Measurements from ENCODE around the gene GPR158.

Gene GPR158

DNA sequence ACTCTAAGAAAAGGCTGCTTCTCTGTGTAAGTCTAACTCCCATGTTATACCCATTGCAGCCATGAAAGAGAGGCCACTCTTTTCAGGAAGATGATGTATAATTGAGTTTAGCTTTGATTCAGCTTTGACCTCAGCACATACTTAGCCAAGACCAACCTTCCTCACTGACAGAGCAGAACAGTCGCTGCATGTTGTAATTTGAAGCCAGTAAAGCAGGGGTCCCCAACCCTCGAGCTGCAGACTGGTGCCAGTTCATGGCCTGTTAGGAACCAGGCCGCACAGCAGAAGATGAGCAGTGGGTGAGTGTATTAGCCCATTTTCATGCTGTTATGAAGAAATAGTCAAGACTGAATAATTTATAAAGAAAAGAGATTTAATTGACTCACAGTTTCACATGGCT, 223.9 kb downstream of the GPR158 start:
- DNase-seq (ENCODE audit: low read depth in 2 of 2) = no peak

DNA sequence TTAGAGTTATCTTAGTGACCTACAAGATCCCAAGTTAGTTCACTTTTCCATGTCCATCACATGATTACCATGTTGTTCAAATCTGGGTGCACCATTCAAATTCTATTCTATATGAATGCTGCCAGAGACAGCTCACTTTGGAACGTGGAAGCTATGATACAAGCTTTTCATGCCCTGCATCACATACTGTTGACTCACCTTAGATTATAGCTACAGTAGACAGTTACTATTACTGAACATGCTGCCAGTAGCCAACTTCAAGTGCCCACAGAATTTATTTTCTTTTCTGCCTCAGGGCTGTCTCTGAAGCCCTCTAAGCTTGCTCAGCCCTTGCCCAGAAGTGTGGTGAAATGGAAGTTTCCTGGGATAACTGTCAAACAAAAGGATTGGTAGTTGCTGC, 231.1 kb downstream of the GPR158 start:
- DNase-seq (ENCODE audit: low read depth in 2 of 2) = no peak

DNA sequence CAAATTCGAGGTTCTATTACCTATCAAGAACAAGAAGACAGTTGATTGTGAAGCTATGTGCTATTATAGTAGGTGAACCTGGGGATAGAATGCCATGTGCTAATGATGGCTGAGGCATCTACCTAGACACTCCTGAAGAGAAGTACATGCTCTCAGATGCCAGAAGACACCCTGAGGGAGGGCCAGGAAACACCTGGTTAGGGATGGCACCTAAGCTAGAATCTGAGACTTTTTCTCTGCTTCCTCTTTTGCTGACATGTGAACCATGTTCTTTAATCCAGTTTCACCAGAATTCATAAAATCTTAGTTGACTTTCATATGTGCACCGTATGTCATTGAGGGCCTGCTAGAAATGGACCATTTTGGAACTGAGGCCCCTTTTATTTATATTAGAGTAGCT, 242.8 kb downstream of the GPR158 start:
- DNase-seq (ENCODE audit: low read depth in 2 of 2) = no peak

DNA sequence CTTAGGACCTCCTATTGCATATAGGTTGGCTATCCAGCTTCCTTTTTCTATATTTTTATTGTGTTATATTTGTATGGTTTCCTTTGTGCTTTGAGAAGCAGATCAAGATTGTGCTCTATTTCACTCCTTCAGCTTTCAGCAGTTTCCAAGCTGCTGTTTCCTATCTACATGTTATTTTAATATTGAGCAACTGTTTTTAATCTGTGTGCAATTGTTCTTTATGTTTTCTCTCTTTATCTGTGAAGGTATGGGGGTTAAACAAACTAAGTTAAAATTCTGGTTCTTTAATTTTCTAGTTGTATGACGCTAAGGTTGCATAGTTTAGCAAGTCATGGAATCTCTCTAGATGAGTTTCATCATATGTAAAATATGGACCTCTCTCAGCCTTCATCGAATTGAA, 251.0 kb downstream of the GPR158 start:
- DNase-seq (ENCODE audit: low read depth in 2 of 2) = no peak

DNA sequence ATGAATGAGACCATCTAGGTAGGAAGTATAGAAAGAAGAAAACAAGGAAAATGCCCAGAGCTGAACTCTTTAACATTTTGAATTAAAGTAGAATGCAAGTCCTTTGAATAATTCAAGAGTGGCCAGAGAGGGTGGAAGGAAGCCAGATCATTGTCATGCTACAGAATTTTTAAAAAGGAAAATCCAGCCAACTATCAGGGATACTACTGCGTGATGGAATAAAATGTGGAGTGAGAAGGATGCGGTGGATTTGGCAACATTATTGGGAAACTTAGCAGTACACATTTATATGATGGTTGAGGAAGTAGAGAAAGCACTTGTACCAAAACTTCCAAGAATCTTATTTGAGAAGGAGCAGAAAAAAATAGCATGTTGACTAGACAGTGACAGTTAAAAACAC, 261.6 kb downstream of the GPR158 start:
- DNase-seq (ENCODE audit: low read depth in 2 of 2) = no peak

DNA sequence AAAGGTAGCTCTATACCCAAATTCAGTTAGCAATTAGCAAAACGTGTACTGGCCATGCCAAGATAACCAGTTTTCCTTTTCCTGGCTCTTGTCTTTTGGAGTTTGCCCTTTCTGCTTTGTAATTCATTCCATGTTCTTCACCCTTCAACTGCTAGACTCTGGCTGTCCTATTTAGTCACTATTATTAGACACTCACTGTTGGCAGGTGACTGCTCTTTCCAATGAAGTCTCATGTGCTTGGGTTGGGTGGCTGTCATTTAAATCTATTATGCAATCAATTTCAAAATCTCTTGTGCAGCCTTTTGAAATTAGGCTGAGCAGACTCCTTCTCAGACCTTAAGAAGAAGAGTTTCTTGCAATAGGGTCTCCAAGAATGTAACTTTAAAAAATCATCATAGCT, 266.5 kb downstream of the GPR158 start:
- DNase-seq (ENCODE audit: low read depth in 2 of 2) = no peak

DNA sequence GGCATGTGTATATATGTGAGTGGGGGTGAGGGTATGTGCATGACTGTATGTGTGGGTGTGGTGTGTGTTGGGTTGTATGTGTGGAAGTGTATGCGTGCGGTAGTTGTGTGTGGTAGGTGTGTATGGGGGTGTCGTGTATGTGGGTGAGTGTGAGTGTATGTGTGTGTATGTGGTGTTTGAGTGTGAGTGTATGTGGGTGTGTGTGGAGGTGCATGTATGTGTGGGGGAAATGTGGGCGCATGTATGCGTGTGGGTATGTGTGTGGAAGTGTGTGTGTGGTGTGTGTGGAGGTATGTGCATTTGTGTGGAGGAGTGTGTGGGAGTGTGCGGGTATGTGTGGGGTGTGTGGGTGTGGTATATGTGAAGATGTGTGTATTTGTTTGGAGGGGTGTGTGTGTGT, 269.5 kb downstream of the GPR158 start:
- DNase-seq (ENCODE audit: low read depth in 2 of 2) = no peak

DNA sequence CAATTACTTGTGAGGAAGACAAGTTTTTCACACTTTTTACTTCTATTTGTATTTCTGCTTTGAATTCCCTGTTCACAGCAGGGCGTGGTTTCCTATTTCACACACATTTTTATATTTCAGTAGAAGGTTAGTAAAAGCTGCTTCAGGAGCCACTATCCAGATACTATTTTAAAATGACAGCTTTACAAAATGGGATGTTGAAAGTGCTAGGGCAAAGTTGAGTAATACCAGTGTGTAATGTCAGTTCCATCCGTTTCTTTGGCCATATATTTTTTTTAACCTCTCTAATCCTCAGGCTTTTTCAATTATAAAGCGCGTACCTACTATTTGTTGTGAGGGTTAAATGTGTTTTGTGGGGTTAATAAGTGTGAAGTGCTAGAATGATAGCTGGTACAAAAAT, 276.6 kb downstream of the GPR158 start:
- DNase-seq (ENCODE audit: low read depth in 2 of 2) = no peak

DNA sequence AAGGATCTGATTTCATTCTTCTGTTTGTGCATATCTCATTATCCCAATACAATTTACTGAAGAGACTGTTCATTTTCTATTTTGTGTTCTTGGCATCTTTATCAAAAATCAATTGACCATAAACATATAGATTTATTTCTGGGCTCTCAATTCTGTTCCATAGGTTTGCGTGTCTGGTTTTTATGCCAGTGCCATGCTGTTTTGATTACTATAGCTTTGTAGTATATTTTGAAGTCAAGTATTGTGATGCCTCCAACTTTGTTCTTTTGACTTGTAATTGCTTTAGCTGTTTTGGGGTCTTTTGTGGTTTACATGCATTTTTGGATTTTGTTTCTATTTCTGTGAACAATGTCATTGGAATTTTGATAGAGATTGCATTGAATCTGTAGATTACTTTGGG, 278.8 kb downstream of the GPR158 start:
- DNase-seq (ENCODE audit: low read depth in 2 of 2) = no peak

DNA sequence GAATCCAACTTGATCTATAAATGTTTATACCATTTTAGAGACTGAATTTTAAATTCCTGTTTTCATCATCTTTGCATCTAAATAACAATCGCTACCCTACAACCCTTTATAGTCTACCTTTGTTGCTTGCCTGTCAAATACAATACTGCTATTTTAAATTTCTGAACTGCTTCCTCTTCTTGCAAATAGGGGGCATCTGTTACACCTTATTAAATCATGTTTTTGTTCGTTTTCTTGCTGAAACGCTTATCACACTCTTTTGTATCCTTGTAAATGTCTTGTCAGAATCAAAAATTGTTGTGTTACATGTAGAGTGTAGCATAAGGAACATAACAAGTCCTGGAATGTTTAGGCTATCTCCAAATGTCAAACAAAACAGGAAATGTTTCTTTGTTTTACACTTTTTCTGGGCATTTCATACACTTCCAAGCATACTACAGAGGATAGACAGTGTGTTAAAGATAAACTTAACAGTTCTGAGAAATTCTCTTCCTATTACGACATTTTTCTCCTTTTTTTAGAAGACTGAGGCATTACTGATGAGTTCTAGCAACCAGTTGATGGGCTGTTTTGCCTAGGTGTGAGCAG, 281.3 kb downstream of the GPR158 start:
- DNase-seq (ENCODE audit: low read depth in 2 of 2) = no peak

DNA sequence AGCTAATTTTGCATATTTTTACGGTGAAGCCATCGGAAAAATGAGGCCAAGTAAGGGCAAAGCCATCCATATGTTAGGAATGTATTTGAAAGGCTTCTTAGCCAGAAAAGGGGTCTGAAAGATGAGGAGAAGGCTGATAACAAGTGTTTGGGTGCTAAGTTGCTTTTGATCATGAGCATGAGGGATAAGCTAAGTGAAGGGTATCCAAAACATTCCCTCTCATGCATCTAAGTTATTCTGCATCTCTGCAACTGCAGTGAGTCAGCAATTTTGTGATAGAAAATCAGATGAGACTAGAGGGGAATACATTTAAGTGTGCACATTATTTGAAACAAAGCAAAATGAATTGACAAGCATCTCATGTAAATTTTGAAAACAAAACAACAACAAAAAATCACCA, 282.8 kb downstream of the GPR158 start:
- DNase-seq (ENCODE audit: low read depth in 2 of 2) = no peak

DNA sequence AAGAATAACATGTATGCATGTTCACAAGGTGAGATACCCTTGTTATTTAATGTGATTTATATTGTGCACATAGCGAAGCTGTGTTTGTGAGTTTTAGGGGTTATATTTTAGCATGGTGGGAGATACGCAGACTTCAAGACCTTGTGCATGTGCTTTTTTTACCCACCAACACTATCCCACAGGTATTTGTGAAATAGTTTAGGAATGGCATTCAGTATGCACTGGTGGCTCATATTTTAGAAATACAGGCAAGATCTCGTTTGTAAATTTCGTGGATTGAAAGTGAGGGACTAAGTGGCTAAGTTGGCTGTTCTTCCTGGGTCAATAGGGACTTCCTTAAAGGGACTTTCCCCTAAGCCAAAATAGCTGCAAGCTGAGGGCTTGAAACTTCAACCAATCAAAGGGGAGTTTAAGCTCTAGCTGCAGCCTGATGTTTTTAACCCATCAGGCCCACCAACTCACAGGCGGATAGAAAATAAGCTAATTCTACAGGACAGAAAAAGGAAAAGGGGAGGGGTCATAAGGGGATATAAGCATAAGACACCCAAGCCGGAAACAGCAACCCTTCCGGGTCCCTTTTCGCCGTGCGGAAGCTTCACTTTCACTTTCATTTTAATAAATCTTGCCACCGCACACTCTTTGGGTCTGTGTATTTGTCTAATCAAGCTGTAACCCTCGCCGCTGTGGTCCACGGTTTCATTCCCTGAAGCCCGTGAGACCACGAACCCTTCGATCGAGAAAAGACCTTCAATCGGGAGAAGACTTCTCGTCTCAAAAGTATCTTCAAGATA, 291.0 kb downstream of the GPR158 start:
- no peak for DNase-seq (ENCODE audit: low read depth in 2 of 2)

DNA sequence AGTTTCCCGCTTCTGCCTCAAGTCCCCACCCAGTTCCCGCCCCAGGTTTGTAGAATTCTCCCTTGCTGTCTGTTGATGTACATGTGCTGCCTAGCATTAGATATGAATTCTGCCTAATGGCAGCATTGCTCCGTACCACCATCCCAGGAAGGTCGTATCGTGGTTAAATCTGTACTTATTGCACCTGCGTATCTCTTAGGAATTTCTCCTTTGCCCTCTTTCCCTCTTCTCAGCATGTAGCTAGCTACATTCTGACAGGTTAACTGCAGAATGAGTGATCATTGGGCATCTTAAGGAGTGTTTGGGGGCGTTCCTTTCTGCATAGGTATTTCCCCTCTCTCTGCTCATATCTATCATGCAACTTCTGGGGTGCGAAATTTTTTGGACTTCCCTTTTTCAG, 293.1 kb downstream of the GPR158 start:
- no peak for DNase-seq (ENCODE audit: low read depth in 2 of 2)

DNA sequence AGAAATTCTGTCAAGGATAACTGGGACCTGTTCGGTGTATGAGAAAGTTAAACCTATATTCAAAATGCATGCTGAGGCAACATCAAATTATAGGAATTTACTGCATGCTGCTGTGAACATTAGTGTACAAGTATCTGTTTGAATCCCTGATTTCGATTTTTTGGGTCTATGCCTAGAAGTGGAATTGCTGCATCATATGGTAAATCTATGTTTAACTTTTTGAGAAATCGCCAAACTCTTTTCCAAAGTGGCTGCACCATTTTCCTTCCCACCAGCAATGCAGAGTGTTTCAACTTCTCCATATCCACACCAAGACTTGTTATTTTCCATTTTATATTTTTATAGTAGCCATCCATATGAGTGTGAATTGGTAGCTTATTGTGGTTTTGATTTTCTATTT, 306.7 kb downstream of the GPR158 start:
- no peak for DNase-seq (ENCODE audit: low read depth in 2 of 2)

DNA sequence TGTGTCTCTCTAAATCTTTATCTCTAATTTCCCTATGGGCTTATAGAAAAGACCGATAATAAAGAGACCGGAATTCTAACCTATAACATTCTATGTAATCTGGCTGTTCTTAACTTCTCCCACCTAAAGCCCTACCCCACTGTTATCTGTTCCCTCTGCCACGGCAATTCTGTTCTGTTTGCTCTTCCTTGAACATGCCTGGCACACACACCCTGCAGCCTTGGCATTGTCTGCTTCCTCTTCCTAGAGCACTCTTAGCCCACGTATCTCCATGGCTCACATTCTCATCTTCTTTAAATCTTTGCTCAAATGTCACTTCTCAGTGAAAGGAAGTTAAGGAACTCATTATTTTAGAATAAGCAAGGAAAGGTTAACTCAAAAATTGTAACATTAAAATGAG, 309.2 kb downstream of the GPR158 start:
- no peak for DNase-seq (ENCODE audit: low read depth in 2 of 2)

DNA sequence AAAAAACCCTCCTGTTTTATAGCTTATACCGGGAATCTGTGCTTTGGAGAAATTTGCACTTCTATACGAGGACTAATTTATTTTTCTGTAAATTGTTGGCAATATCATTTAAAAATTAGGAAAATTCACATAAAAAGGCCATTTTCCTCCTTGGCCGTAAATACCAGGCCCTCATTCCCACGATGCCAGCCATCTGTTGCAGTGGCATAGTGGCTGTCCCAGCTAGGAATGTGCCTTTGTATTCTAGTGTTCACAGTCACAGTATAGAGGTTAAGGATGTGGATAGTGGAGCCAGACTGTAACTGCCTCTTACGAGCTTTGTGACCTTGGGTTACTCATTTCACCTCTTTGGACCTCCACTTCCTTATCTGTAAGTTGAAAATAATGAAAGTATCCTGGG, 312.5 kb downstream of the GPR158 start:
- no peak for DNase-seq (ENCODE audit: low read depth in 2 of 2)

DNA sequence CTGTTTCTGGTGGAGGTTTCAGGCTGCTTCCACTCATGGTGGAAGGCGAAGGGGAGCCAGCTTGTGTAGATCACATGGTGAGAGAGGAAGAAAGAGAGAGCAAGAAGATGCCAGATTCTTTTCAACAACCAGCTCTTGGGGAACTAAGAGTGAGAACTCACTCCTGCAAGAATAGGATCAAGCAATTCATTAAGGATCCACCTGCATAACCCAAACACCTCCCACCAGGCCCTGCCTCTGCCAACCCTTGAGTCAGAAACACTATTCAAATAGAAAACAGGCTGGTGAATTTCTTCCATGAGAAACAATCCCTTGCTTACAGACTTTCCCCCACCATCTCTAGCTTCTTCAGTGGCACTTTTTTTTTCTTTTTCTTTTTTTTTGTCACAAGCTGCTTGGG, 317.2 kb downstream of the GPR158 start:
- DNase-seq (ENCODE audit: low read depth in 2 of 2) = no peak

DNA sequence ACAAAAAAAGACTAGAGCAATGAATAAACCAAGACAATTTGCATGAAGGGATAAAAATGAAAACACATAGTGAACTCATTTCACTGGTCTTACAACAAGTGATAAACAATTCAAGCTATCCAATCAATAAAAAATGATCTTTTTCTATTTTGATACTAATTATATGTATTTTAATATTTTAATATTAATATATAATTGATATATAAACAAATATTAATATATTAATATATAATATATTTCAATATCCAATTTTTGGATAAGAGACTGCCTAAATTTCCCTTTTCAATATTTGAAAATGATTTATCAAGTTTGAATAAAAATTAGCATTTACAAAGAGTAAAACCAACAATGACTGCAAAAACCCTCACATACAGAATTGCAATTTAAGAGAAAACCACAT, 317.9 kb downstream of the GPR158 start:
- DNase-seq (ENCODE audit: low read depth in 2 of 2) = no peak

DNA sequence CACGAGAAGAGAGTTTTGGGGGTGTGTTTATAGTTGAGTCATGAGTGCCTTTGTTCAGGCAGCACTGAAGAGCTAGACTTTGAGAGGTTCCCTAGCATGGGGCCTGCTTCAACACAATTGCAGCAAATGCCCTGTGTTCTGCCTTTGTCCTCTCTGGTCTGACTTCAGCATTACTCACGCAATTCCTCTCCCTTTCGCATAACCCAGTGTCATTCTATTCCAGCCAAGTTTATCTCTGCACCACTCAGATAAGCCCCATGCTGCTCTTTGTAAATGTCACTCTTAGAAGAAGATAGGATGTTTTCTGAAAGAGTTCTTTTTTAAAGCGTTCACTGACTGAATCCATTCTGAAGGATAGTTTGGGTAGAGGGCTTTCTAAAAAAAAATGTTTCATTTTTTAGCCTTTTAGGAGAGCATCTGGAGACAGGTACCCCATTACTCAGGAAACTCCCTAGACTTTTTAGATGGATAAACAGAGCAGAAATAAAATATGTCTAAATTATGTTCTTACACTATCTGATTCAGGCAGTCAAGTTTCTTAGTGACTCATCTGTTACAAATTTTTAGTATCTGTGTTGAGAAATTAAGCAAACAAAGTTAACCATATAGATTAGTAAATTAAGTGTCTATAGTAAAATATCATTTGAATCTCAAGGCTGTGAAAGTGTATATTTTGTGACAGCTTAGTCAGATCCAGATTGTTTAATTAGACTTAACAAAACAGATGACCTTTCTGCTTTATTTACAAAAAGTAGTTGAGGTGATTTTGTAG, 318.5 kb downstream of the GPR158 start:
- DNase-seq (ENCODE audit: low read depth in 2 of 2) = no peak

DNA sequence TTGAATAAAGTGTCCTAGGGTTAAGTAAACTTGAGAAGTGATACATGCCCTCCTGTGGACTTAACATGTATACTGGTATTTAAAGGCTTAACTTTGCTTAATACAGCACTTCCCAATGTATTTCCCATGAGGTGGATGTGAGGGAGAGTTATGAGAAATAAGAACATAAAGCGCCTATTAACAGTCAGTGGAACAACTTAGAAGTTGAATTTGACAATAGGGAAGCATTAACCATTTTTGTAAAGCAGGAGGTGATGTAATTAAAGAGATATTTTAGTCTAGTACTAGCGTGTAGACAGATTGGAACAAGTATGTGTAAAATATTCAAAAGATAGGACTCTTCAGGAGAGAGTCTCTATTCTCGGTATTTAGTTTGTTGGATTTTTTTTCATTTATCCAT, 322.4 kb downstream of the GPR158 start:
- DNase-seq (ENCODE audit: low read depth in 2 of 2) = no peak

DNA sequence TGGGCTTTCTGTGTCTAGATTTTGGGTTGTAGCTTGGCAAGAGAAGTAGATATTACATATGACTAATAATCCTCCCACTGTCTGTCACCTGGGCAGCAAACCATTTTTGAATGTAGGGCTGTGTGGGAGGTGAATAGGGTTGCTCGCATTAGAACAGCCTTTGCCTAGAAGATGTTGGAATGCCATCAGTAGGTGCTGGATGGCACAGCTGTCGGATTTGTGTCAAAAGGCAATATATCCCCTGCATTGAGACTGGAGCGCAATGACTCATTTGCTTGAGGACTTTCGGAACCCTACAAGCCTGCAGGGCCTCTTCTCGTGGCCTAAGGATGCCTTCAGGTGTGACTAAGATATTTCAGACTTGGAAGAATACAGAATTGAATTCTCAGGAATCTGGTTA, 323.8 kb downstream of the GPR158 start:
- DNase-seq (ENCODE audit: low read depth in 2 of 2) = no peak

DNA sequence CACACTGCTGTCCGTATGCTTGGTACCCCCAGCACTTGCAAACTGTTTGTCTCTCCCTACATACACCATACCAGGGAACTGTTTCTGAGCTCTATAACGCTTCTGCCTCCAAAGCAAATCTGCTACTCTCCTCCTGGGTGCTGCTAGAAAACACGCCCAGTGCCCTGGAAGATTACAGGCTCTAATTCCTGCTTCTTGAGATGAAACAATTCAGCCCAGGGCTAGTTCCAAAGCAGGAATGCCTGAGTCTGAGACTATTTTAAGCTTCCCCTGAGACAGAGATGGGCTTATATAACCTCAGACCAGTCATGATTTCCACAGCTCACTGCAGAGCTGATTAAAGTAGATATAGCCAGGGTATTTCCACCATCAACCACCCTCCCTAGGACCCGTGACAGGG, 327.1 kb downstream of the GPR158 start:
- DNase-seq (ENCODE audit: low read depth in 2 of 2) = no peak

DNA sequence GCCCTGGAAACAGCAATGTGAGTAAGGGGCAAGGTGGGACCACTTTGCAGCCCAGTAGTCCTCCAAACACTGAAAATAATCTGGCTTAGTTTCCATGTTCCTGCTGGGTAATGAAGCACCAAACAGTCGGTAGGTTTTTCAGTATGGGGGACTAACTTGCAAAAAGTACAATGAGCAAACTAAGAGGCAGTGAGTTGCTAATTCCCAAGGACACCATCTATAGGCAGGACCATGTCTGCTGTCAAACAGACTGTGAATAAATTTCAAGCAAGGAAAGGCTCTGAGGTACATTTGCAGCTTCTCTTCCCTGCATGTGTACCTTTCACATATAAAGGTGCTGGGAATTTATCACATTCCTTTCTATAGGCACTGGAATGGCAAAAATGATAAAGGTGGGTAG, 327.7 kb downstream of the GPR158 start:
- no peak for DNase-seq (ENCODE audit: low read depth in 2 of 2)

All from stimulated activated CD4-positive, alpha-beta T cell treated with anti-CD3 and anti-CD28 coated beads, Interleukin-12 subunit alpha, Interleukin-12 subunit beta, amount 100 ng/mL, for 24 hours (primary cell).